Umbilical cord (tissue), 2 donors: ENCODE data around the gene ATG14. TPM values are rescaled to one million over a fixed set of nuclear protein-coding genes. Genes with fewer than 3 reads are reported as not detected.
"Not testable (repeated sequence)": the region's sequence is repeated elsewhere in the genome, so short reads cannot be mapped to it uniquely, and the experiment has no call there.

ENCODE experiments used
- DNase-seq: peaks from one replicate; pipeline ENCODE4 v3.0.0-alpha.2; 2015; ENCODE audit warnings: low spot score
- total RNA-seq: library from RNA; depleted of rRNA; stranded (reverse); fragments of >200 nt; gene quantifications from one replicate; pipeline ENCODE4 v1.2.3, GENCODE V29; 2014; ENCODE audit warnings: low replicate concordance; ENCODE audit not compliant: insufficient read depth

The ATG14 gene
- total RNA-seq, 1 donor from 2014 or later: 23.6 TPM

DNA sequence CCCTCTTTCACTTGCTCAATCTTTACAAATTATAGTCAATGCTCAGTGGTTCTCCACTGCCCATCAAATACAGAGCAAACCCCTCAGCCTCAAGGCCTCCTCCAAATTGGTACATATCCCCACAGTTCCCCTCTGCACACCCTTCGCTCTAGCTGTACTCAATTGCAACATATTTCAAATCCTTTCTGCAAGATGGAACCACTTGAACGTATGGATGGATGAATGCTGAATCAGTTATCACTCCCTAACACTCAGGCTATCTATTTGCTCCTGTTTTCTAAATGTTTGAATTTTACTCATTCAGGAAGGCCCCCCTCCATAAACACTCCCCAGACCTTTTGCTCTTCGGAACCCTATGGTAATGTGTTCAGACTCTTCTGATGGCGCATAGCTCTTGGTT lies 24.5 kb downstream of the ATG14 start:
- DNase-seq: no peak

DNA sequence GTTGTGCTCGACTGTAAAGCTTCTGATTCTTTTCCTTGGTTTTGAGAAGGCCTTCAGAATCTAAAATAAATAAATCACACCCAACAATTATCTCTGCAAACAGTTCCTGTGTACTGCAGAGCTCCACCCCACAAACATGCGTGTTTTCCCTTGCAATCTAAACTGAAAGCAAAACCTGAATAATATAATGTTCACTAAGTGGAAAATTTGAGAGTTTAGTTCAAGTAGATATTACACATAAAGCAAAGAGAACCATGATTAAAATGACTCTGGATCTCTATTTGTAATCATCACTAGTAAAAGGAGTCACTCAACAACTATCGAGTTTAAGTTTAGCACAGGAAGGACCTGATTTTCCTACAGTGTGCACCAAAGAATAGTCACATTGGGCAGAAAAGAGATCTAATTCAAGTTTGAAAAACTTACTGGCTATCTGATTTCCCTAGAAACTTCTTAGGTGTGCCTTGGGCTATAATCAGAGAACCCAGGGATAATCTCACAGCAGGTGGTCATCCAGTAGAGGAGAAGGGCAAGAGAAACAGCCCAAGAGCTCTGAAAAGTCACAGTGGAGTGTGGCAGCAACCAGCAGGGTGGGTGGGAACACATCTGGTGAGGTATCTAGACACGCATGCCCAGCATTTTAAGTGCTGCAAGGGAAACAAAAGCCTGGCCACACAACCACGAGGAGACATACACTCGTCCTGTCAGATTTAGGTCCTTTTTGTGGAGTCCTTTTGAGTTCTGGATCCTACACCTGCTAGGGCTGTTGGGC lies 25.4 kb downstream of the ATG14 start:
- no peak for DNase-seq

DNA sequence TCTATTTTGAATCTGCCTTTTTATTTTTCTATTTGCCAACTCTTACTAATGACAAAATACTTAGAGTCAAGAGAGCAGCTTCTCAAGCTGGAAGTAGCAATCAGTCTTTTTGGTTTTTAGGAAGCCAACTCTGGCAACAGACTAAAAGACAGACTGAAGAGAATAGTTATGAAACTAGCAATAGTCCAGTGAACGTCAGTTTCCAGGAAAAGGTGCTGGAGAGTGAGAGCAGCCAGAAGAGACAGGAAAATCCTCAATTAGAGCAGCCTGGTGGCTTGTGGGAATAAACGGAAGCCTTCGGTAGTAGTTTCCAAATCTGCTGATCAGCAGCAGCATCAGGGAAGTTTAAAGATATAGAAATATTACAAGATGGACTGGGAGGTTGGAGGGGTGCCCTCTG lies 27.1 kb downstream of the ATG14 start:
- DNase-seq: no peak

DNA sequence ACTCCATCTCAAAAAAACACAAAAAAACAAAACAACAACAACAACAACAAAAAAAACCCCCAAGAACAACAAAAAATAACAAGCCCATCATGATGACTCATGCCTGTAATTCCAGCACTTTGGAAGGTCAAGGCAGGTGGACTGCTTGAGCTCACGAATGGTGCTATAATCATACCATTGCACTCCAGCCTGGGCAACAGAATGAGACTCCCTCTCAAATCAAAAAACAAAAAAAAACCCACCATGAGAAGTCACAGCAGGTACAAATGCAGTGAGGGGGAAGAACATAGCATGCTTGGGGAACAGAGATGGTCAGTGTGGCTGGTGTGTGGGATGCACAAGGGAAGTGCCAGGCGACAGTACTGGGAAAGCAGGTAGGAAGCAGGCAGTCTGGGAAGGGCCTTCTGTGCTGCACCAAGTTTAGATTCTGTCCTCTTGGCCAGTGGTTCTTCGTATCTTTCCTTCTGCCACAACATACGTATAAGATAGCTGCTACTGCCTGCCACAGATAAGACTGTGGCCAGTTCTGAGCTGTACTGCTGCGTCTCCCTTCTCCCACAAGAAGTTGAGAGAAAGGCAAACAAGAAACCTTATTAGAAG lies 28.0 kb downstream of the ATG14 start:
- no peak for DNase-seq

DNA sequence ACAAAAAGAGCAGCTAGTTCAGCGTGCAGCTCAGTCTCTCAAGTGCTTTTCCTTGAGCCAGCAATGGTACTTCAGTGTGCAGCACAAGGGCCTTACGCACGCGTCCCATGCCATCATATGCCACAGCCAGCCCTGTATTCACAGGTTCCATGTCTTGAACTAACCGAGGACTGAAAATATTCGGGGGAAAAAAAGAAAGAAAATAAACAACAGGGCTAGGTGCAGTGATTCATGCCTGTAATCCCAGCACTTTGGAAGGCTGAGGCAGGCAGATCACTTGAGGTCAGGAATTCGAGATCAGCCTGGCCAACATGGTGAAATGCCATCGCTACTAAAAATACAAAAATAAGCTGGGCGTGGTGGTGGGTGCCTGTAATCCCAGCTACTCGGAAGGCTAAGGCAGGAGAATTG lies 28.6 kb downstream of the ATG14 start:
- DNase-seq: not testable (repeated sequence)

DNA sequence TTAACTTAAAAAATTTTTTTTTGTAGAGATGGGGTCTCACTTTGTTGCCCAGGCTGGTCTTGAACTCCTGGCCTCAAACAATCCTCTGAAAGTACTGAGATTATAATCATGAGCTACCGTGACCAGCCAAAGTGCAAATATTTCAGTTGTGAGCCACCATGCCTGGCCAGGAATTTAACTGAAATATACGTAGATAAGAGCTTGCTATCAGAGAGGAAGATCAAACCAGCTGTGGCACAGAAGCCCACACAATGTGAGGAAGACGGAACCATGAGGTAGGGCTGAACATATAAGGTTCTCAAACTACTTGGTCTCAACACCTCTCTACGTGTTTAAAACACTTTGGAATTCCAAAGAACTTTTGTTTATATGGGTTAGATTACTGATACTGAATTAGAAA lies 29.1 kb downstream of the ATG14 start:
- DNase-seq: no peak

DNA sequence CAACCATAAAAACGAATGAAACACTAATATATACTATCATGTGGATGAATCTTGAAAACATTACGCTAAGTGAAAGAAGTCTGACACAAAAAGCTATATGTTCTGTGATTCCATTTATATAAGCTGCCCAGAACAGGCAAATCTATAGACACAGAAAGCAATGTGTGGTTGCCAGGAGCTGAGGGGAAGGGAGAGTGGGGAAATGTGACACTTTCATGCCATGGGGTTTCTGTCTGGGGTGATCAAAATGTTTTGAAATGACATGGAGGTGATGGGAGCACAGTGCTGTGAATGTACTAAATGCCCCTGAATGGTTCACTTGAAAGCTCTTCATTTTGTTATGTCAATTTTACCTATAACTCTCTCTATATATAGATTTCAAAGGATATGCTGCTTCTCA lies 30.1 kb downstream of the ATG14 start:
- no peak for DNase-seq

DNA sequence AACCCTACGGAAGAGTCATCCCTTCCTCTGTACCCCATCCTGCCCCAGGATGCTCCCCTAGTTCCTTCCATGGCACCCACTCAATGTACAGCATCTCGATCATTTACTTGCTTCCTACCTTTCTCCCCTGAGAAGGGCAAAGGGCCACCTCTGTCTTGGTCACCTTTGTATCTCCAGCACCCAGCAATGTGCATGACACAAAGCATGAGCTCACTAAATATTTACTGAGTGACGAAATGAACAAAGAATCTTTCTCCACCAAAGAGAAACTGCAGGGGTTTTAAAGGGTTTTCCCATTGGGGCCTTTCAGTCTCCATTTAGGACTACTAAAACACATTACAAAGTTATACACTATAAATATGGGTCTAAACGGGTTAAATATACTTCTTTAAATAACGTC lies 30.6 kb downstream of the ATG14 start:
- DNase-seq: no peak

DNA sequence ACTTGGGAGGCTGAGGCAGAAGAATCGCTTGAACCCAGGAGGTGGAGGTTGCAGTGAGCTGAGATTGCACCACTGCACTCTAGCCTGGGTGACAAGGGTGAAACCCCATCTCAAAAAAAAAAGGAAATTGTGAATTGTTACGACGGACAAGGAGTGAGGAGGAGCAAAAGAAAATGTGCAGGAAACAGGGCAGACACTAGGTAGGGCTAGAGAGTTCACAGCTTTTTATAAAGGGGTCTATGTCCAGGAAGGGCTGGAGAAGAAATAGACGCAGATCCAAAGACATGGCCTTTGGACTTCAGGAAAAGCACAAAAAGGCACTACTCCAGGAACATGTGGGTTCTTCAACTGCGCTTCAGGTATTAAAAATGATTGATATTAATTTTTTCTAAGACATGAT lies 34.4 kb downstream of the ATG14 start:
- DNase-seq: no peak

DNA sequence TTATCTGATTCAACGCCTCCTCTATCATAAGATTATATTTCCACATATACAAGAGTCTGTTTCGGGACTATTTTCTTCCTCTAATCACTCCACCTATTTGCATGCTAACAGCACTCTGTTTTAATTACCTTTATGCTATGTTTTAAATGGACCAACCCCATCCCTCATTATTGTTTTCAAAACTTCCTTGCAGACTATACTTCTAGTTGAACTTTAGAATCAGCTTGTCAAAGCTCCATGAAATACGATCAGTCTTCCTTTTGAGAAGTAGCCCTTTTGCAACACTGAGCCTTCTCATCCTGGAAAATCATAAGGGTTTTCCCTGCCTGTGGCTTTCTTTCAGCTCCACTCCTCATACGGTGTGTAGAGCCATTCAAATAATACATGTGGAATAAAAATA lies 36.9 kb downstream of the ATG14 start:
- DNase-seq: no peak

DNA sequence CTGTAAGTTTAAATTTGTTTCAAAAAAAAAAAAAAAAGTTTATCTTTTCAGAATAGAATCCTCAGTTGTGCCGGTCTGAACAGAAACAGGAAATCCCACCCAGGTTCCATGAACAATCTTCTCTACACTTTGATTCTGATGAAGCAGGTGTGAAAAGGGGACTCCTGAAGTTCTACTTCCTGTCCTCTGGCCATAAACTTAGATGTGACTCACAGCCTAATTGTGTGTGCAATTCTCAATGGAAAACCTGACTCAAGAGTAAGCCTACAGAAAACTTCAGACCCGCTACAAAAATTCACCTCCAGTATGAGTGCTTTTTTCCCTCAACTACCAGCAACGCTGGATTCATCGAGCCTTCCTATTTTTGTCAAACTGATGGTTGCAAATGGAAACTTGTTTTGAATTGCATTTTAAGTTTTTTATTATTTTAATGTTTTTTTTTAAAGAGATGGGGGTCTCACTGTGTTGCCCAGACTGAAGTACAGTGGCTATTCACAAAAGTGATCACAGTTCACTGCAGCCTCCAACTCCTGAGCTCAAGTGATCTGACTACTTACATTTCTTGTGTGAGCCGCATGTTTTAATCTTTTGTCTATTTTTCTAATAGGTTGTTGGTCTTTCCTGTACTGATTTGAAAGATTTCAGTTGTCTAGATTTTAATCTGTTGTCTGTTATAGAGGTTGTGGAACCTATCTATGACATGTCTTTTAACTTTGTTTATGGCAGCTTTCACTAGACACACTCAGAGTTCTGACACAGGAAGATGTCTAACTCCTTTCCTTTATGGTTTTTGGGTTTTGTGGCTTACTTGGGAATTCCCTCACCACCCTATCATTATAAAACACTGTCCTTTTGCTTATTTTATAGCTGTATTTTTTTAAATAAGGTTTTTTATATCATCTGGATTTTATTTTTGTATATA lies 37.6 kb downstream of the ATG14 start:
- no peak for DNase-seq

DNA sequence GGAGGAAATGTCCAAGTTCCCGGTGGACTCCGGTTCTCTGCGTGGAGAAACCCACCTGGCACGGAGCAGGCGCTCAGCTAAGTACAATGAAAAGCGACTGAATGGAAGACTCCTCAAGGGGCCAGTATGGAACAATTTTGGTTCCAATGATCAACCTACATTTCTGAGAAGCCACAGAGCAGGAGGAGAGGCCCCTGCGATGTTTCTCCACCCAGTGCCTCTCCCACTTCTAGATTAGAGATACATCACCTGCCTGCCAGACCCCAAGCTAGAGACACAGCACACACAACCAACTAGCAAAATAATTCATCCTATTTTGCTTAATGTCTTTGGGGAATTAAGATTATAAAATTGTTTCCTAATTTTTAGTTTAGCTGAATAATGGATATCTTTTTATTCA lies 38.8 kb downstream of the ATG14 start:
- DNase-seq: no peak

DNA sequence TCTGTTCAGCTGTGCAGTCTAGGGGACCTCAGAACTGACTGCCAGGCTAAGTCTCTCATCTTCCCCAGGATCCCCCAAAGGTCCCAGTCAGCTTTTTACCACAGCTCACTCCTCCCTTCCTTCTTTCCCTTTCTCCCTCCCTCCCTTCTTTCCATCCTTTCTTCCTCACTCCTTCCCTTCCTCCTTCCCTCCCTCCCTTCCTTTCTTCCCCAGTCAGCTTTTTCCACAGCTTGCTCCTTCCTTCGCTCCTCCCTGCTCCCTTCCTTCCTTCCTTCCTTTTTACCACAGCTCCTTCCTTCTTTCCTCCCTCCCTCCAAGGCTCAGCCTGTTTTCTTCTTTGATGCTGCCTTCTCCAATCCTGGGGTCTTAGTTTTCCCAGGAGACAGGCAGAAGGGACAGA lies 39.2 kb downstream of the ATG14 start:
- no peak for DNase-seq

DNA sequence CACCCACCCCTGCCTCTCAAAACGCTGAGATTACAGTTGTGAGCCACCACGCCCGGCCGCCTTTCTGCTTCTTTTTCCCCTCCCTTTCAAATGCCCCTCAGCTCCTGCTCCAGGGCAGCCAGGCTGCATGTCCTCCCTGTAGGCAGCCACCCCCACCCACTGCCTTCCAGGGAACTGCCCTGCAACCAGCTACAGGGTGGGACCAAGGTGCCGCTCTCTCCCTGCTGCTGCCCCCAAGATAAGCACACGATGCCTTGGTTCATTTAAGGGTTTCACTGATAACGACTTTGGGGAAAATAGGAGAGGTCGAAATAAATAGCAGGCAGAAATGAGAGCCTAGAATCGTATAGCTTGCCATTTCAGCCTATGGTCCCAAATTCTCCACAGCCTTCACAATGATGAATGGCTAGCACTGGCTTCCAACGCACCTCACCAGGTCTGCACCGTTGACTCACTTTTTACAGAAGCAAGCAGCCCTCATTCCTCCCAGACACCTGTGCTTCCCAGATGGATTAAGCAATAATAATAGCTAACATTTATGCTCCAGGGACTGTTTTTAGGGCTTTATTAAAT lies 40.7 kb downstream of the ATG14 start:
- DNase-seq: no peak

DNA sequence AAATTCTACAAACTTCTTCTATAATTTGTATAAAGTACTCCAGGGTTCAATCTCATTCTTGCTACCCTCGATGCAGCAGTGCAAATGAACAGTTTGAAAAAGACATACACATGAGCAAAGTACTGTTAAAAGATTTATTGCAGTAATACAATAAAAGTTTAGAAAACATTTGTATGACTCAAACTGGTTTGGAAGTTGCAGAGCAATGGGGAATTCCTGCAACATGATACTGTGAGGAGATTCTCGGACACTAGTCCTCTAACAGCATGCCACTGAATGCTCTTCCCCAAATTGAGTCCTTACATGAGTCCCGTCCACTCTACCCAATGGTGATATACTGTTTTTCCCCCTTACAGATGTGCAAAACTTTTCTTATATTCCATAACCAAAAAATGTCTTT lies 45.4 kb downstream of the ATG14 start:
- no peak for DNase-seq

DNA sequence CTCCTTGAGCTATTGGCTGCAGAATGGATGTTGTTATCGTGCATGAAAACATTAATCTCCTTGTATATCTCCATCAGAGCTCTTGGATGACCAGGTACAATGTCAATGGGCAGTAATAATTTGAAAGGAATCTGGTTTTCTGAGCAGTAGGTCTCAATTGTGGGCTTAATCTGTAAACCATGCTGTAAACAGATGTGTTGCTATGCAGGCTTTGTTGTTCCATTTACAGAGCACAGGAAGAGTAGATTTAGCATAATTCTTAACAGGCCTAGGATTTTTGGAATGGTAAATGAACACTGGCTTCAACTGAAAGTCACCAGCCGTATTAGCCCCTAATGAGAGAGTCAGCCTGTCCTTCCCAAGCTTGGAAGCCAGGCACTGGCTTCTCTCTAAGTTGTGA lies 50.4 kb downstream of the ATG14 start:
- no peak for DNase-seq

DNA sequence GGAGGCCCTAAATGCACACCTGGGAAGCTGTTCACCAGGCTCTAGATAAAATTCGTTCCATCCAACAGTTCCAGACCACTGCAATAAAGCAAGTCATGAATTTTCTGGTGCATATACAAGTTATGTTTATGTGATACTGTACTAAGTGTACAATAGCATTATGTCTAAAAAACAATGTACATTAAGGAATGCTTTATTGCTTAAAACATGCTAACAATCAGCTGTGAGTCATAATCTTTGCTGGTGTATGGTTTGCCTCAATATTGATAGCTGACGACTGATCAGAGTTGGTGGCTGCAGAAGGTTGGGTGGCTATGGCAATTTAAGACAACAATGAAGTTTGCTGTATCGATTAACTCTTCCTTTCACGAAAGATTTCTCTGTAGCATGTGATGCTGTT lies 52.3 kb downstream of the ATG14 start:
- DNase-seq: no peak

DNA sequence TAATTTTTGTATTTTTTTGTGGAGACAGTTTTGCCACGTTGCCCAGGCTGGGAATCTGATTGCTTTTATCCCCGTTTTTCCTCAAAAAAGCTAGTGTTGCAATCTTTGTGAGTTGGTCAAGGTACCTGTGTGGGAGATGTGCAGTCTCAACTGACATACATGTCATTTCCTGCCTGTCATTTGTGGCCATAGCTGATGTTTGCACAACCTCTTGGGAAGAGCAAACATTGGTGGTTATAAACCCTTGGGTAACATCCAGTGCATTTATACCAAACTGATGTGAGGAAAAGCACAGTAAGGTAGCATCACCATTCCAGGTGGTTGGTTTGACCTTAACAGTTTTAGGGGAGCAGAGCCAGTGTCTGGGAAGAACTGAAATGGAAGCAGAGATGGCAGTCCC lies 54.7 kb downstream of the ATG14 start:
- no peak for DNase-seq

DNA sequence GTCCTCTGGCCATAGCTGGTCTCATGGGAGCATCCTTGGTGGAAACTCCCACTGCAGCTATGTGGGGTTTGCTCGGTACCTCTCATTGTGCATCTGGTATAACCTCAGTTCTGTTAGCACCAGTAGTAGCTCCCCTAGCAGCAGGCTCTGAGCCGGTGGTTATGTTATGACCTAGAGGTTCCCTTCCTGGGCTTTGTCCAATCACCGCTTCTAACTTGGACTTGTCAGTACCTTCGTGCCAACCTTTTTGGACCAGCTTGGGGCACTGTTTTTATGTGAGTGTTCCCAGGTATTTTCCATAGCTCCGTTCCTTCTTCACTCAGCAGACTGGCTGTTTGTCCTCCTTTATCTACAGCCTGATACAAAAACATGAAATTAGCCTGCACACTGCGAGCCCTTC lies 55.7 kb downstream of the ATG14 start:
- no peak for DNase-seq

DNA sequence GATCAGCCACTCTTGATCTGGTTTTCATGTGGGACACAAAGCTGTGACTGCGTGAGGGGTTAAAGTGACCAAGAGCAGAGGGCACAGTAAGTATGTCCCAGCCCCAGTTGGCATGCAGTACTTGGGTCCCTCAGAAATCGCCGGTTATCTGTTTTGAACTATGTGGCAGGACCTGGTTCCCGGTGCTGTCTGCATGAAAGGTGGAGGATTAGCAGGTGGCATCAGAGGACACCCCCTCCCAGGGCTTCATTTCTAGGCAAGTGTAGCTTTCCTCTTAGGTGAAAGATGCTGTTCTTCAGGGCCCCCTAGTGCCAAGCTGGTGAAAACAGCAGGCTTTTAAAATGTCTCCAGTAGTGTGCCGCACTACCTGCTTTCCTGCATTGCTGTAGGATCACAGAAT lies 57.1 kb downstream of the ATG14 start:
- peak; percentile 58 for DNase-seq

DNA sequence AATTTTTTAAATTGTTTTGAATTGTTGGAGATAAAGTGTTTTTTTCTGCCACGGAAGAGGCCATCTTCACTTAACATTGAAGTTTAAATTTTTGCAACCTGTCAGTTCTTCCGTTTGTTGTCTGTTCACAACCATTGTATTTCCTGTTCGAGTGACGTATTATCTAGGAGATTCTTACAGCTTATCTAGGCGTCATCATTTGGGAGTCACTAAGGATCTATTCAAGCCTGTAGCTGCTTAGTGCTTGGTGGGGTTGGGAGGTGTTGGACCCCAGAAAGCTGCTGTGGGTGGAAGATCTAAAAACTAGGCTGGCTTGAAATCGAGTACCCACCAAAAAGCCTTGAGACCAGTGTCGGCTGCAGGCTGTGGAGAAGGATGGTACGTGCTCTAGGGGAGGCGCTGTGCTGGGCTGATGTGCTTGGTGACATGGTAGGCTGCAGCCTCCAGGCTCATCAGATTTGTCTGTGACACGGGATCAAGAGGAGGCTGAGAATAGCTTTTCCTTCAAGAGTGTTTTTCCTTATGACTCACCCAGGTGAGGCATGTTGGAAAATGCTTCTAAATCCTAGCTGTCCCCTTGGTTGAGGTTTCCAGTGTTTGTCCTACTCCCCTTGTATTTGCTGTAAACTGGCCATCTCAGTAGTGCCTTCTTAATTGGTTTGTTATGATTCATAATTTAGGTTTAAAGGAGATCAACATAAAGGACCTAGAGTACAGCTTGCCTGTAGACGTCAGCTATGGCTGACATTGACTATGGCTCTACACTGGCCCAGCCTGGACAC lies 57.8 kb downstream of the ATG14 start:
- no peak for DNase-seq
